ENCODE data around the gene LAYN. TPM values are rescaled to one million over a fixed set of nuclear protein-coding genes. Genes with fewer than 3 reads are reported as not detected.

LAYN gene
- total and polyA plus RNA-seq, 9 of the 15 experiments (the other 6 are each of a cell fraction or from before 2014, with no cell fraction given), result not detected

GRCh38 chr11:111537336-111537860 is 3.1 kb upstream of the LAYN start (continued):
- TF ChIP-seq, protein P1, sequence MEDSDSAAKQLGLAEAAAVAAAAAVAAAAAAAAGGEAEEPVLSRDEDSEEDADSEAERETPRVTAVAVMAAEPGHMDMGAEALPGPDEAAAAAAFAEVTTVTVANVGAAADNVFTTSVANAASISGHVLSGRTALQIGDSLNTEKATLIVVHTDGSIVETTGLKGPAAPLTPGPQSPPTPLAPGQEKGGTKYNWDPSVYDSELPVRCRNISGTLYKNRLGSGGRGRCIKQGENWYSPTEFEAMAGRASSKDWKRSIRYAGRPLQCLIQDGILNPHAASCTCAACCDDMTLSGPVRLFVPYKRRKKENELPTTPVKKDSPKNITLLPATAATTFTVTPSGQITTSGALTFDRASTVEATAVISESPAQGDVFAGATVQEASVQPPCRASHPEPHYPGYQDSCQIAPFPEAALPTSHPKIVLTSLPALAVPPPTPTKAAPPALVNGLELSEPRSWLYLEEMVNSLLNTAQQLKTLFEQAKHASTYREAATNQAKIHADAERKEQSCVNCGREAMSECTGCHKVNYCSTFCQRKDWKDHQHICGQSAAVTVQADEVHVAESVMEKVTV (CRISPR knock-in tag; IDR thresholded peaks at IDR 0.05), result no peak
- TF ChIP-seq ESRRB (CRISPR knock-in tag; IDR thresholded peaks at IDR 0.05; ENCODE audit: borderline replicate concordance) (no peak), TOE1 (IDR thresholded peaks at IDR 0.05; ENCODE audit: borderline replicate concordance) (no peak), TOE1 (CRISPR knock-in tag; IDR thresholded peaks at IDR 0.05; ENCODE audit: borderline replicate concordance, low read depth) (no peak), SETDB1 (IDR thresholded peaks at IDR 0.05; ENCODE audit: low read length) (no peak), TAF1 (IDR thresholded peaks at IDR 0.05; ENCODE audit: control insufficient read depth, extremely low read depth, insufficient read depth, low read length, severe bottlenecking) (no peak), GTF2F1 (IDR thresholded peaks at IDR 0.05; ENCODE audit: low read depth, low read length) (no peak)

DNA sequence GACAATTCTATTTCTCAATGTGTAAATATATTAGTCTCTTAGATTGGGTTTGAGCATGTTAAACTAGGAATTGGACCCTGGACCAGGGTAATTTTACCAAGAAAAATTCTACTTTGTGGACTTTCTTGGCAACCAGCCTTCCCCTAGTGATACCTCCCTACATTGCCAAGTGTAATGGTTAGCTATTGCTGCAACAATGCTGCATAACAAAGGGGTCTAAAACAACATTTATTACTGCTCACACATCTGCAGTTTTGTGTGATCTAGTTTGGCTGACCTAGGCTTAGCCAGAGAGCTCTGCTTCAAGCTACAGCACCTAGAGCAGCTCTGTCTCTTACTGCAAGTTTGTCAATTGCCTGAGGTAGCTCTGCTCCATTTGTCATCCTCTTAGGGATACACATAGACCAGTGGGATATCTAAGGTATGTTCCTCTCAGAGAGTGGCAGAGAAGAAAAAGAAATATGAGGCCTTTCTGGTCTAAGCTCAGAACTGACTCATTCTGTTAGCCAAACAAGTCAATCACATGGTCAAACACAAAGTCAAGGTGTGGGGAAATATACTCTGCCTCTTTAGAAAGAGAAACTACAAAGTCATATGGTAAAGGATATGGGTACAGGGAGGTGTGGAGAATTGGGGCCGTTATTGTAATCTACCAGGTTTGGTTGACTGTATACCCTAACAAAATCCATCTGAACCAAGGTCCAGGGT is 2.0 kb upstream of the LAYN start:
- FAIRE-seq (no peak), ATAC-seq (no peak), DNase-seq (ENCODE audit: extremely low read depth in 1 of 4, low spot score in 3 of 4) (no peak)
- no peaks in the 10 kb centered on the region for H3K36me3 ChIP-seq (ENCODE audit: control insufficient read depth, insufficient read depth, low read length)
- WGBS (ENCODE audit: insufficient coverage, low coverage, missing lambda C conversion rate), result 0% methylated on average over 1 of the region's 1 CpG
- no peak overlapping the region for H3K27ac ChIP-seq (ENCODE audit: extremely low read depth, low read depth, low read length)
- CTCF ChIA-PET (ENCODE audit: low intra/inter-chr PET ratio), result no interaction called here
- POLR2A ChIA-PET, result no interaction called here
- BruUV-seq (replicated peaks), result no TSS peak
- H3K79me2 ChIP-seq (ENCODE audit: control insufficient read depth, insufficient read depth, low read length), result no peaks in the 10 kb centered on the region
- no peak overlapping the region for H3K9ac ChIP-seq (ENCODE audit: insufficient read depth in 1 of 2, low read depth in 2 of 2, low read length in 2 of 2)
- H3K4me1 ChIP-seq (replicated peaks in 1 of 2; ENCODE audit: control insufficient read depth in 2 of 2, insufficient read depth in 2 of 2, low read length in 2 of 2), result peaks cover 0 to 14% of the 10 kb centered on the region in 2 experiments; a peak in 1 of 5 replicates
- intact Hi-C loops (cut with micrococcal nuclease) (no loop called here), in situ Hi-C loops (cut with MboI) (no loop called here)
- H3K9me3 ChIP-seq (replicated peaks; ENCODE audit: control insufficient read depth, insufficient read depth, low read depth, low read length), result no peaks in the 10 kb centered on the region
- no peak overlapping the region for H3K4me3 ChIP-seq
- no peaks in the 10 kb centered on the region for H3K9me1 ChIP-seq (ENCODE audit: control insufficient read depth, insufficient read depth, low read length)
- no peak overlapping the region for H3K4me2 ChIP-seq (ENCODE audit: insufficient read depth, low read length)
- no peak overlapping the region for H2AFZ ChIP-seq (ENCODE audit: low read depth, low read length)
- peaks cover 20 to 40% of the 10 kb centered on the region in 2 experiments for H3K27me3 ChIP-seq (ENCODE audit: control insufficient read depth in 2 of 2, insufficient read depth in 2 of 2, low read length in 2 of 2)
- H4K20me1 ChIP-seq (replicated peaks; ENCODE audit: control insufficient read depth, insufficient read depth, low read length), result no peaks in the 10 kb centered on the region
- TF ChIP-seq ZNF551 (CRISPR knock-in tag; IDR thresholded peaks at IDR 0.05) (no peak), RNF2 (IDR thresholded peaks at IDR 0.05) (no peak), ZSCAN32 (CRISPR knock-in tag; IDR thresholded peaks at IDR 0.05) (no peak), FOSL1 (tag; conservative IDR thresholded peaks at IDR 0.05) (no peak)
- TF ChIP-seq, protein P2, sequence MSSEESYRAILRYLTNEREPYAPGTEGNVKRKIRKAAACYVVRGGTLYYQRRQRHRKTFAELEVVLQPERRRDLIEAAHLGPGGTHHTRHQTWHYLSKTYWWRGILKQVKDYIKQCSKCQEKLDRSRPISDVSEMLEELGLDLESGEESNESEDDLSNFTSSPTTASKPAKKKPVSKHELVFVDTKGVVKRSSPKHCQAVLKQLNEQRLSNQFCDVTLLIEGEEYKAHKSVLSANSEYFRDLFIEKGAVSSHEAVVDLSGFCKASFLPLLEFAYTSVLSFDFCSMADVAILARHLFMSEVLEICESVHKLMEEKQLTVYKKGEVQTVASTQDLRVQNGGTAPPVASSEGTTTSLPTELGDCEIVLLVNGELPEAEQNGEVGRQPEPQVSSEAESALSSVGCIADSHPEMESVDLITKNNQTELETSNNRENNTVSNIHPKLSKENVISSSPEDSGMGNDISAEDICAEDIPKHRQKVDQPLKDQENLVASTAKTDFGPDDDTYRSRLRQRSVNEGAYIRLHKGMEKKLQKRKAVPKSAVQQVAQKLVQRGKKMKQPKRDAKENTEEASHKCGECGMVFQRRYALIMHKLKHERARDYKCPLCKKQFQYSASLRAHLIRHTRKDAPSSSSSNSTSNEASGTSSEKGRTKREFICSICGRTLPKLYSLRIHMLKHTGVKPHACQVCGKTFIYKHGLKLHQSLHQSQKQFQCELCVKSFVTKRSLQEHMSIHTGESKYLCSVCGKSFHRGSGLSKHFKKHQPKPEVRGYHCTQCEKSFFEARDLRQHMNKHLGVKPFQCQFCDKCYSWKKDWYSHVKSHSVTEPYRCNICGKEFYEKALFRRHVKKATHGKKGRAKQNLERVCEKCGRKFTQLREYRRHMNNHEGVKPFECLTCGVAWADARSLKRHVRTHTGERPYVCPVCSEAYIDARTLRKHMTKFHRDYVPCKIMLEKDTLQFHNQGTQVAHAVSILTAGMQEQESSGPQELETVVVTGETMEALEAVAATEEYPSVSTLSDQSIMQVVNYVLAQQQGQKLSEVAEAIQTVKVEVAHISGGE (CRISPR knock-in tag; IDR thresholded peaks at IDR 0.05), result no peak

Data from K562 (cell line).